GM21381 (cell line): Measurements from ENCODE around the gene PJA1.
A peak's percentile ranks its signal among the peaks of the same experiment; 100 is the strongest.

Experiments
- ATAC-seq: cut with Tn5 transposase; IDR thresholded peaks from one replicate; pipeline ENCODE4 v1.9.1; 2021; ENCODE audit warnings: mild to moderate bottlenecking, moderate library complexity; ENCODE audit not compliant: unreplicated experiment

Gene PJA1

GRCh38 chrX:69173906-69174305 lies 8.7 kb upstream of the PJA1 start:
- no peak for ATAC-seq

- ATAC-seq, result no peak
Measured at GRCh38 chrX:69172937-69173336, 7.7 kb upstream of the PJA1 start.

GRCh38 chrX:69170319-69170718 lies 5.1 kb upstream of the PJA1 start:
- ATAC-seq, result no peak

GRCh38 chrX:69163936-69164741 lies 1.1 kb downstream of the PJA1 start:
- ATAC-seq, result peak; percentile 66

GRCh38 chrX:69162361-69162865 lies 2.8 kb downstream of the PJA1 start:
- no peak for ATAC-seq

GRCh38 chrX:69161786-69162349 lies 3.4 kb downstream of the PJA1 start:
- ATAC-seq, result no peak

GRCh38 chrX:69161371-69161770 lies 3.9 kb downstream of the PJA1 start:
- ATAC-seq, result no peak

GRCh38 chrX:69158166-69158980 lies 6.9 kb downstream of the PJA1 start:
- peak; percentile 93 for ATAC-seq

GRCh38 chrX:69156638-69157037 lies 8.6 kb downstream of the PJA1 start:
- ATAC-seq, result no peak

GRCh38 chrX:69155786-69156520 lies 9.3 kb downstream of the PJA1 start:
- no peak for ATAC-seq

GRCh38 chrX:69154051-69154450 lies 11.2 kb downstream of the PJA1 start:
- ATAC-seq, result no peak

- no peak for ATAC-seq
Measured at GRCh38 chrX:69153060-69153730, 12.1 kb downstream of the PJA1 start.

- no peak for ATAC-seq
Measured at GRCh38 chrX:69152417-69152841, 12.8 kb downstream of the PJA1 start.

GRCh38 chrX:69151866-69152284 lies 13.4 kb downstream of the PJA1 start:
- ATAC-seq, result no peak

GRCh38 chrX:69150281-69150960 lies 14.8 kb downstream of the PJA1 start:
- ATAC-seq, result no peak

GRCh38 chrX:69149466-69150280 lies 15.6 kb downstream of the PJA1 start:
- ATAC-seq, result no peak

GRCh38 chrX:69148946-69149345 lies 16.3 kb downstream of the PJA1 start:
- no peak for ATAC-seq

GRCh38 chrX:69146739-69147138 lies 18.5 kb downstream of the PJA1 start:
- no peak for ATAC-seq

GRCh38 chrX:69145714-69146113 lies 19.5 kb downstream of the PJA1 start:
- no peak for ATAC-seq
